ENCODE results near the gene TMEM208.

- TF ChIP-seq NR2F2 (IDR thresholded peaks at IDR 0.05) (no peak), SP1 (IDR thresholded peaks at IDR 0.05) (no peak), EGR1 (IDR thresholded peaks at IDR 0.05; ENCODE audit: low read depth in 2 of 2) (no peak), ZBTB33 (IDR thresholded peaks at IDR 0.05) (no peak), YY1 (IDR thresholded peaks at IDR 0.05) (no peak), TAF1 (conservative IDR thresholded peaks at IDR 0.05) (no peak), RAD21 (IDR thresholded peaks at IDR 0.05) (no peak)
- TF ChIP-seq, protein P1, sequence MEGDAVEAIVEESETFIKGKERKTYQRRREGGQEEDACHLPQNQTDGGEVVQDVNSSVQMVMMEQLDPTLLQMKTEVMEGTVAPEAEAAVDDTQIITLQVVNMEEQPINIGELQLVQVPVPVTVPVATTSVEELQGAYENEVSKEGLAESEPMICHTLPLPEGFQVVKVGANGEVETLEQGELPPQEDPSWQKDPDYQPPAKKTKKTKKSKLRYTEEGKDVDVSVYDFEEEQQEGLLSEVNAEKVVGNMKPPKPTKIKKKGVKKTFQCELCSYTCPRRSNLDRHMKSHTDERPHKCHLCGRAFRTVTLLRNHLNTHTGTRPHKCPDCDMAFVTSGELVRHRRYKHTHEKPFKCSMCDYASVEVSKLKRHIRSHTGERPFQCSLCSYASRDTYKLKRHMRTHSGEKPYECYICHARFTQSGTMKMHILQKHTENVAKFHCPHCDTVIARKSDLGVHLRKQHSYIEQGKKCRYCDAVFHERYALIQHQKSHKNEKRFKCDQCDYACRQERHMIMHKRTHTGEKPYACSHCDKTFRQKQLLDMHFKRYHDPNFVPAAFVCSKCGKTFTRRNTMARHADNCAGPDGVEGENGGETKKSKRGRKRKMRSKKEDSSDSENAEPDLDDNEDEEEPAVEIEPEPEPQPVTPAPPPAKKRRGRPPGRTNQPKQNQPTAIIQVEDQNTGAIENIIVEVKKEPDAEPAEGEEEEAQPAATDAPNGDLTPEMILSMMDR (IDR thresholded peaks at IDR 0.05; ENCODE audit: low read depth, low read length, missing input control): no peak
- TF ChIP-seq, protein P2, sequence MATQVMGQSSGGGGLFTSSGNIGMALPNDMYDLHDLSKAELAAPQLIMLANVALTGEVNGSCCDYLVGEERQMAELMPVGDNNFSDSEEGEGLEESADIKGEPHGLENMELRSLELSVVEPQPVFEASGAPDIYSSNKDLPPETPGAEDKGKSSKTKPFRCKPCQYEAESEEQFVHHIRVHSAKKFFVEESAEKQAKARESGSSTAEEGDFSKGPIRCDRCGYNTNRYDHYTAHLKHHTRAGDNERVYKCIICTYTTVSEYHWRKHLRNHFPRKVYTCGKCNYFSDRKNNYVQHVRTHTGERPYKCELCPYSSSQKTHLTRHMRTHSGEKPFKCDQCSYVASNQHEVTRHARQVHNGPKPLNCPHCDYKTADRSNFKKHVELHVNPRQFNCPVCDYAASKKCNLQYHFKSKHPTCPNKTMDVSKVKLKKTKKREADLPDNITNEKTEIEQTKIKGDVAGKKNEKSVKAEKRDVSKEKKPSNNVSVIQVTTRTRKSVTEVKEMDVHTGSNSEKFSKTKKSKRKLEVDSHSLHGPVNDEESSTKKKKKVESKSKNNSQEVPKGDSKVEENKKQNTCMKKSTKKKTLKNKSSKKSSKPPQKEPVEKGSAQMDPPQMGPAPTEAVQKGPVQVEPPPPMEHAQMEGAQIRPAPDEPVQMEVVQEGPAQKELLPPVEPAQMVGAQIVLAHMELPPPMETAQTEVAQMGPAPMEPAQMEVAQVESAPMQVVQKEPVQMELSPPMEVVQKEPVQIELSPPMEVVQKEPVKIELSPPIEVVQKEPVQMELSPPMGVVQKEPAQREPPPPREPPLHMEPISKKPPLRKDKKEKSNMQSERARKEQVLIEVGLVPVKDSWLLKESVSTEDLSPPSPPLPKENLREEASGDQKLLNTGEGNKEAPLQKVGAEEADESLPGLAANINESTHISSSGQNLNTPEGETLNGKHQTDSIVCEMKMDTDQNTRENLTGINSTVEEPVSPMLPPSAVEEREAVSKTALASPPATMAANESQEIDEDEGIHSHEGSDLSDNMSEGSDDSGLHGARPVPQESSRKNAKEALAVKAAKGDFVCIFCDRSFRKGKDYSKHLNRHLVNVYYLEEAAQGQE (IDR thresholded peaks at IDR 0.05): no peak
Measured at GRCh38 chr16:67206129-67206837, 20.6 kb upstream of the TMEM208 start.
